ENCODE results near the gene BCAM. TPM values are rescaled to one million over a fixed set of nuclear protein-coding genes. Genes with fewer than 3 reads are reported as not detected.

BCAM gene
- total RNA-seq, 2 experiments from 2014 or later = not detected

DNA sequence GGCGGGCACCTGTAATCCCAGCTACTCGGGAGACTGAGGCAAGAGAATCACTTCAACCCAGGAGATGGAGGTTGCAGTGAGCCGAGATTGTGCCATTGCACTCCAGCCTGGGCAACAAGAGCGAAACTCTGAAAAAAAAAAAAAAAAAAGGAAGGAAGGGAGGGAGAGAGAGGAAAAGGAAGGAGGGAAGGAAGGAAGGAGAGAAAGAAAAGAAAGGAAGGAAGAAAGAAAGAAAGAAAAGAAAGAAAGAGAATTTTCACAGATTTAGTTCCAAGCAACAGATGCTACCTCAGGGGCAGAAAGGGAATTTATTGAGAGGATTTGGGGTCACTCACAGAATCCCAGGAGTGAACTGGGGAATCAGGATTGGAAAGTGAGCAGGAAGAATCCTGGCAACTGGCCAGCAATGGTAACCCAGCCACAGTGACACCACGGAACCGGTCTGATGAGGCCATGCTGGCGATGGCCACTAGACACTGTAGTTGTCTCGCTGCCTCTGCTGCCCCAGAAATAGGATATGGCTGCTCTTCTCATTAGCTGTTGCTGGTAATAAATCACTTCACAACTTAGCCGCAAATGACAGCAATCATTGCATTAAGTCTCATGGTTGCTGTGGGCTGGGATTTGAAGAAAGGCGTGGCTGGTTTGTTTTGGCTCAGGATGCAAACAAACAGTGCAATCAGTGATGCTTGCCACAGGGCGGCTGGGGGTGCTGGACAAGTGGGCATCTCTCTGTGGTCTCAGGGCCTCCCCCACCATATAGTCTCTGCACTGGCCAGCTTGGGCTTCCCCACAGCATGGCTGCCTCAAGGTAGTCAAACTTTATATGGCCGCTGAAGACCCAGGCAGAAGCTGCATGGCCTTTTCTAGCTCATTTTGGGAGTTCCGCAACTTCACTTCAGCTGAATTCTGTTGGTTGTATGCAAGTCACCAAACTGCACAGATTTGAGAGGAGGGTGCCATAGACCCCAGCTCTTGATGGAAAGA is 5.2 kb upstream of the BCAM start:
- H3K4me1 Mint-ChIP-seq = peaks cover 4% of the 10 kb centered on the region
- H3K27ac Mint-ChIP-seq = no peak overlapping the region
- H3K36me3 Mint-ChIP-seq = no peaks in the 10 kb centered on the region
- no peaks in the 10 kb centered on the region for H3K9me3 Mint-ChIP-seq
- DNase-seq = no peak
- ATAC-seq (ENCODE audit: low read depth) = no peak
- no peak overlapping the region for H3K4me3 Mint-ChIP-seq
- peaks cover 19% of the 10 kb centered on the region for H3K27me3 Mint-ChIP-seq
- POLR2A ChIA-PET = no interaction called here

DNA sequence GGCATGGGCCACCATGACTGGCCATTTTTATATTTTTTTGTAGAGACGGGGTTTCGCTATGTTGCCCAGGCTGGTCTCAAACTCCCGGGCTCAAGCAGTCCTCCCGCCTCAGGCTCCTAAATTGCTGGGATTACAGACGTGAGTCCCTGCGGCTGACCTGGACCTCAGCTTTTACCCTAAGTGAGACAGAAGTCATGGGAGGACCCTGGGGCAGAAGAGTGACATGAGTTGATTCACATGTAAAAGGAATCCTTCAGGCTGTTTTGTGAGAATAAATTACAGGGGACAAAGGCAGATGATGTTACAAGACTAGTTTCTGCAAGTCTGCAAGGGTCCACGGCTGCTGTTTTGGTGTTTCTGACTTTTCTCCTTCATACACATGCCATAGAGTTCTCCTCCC is 2.6 kb upstream of the BCAM start:
- Mint-ChIP-seq H3K9me3 (no peaks in the 10 kb centered on the region), H3K27ac (no peak overlapping the region), H3K27me3 (peaks cover 27% of the 10 kb centered on the region), H3K4me1 (no peaks in the 10 kb centered on the region), H3K4me3 (no peak overlapping the region), H3K36me3 (no peaks in the 10 kb centered on the region)
- no peak for DNase-seq
- ATAC-seq (ENCODE audit: low read depth) = no peak
- POLR2A ChIA-PET = no interaction called here

DNA sequence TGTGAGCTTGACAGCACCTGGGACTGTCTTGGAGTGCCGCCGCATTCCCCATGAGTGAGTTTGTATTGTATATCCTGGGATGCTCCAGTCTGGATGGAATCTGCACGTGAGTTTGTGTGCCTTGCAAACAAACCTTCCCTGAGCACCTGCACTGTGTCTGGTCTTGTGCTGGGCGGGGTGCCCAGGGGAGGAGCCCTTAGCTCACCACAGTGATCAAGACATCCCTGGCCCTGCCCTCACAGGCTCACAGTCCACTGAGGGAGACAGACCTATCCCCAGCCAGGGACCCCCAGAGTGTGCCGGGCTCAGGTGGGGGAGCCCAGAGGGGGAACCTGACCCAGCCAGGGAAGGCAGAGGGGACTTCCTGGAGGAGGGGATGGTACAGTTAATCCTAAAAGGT is 1.7 kb upstream of the BCAM start:
- H3K27ac Mint-ChIP-seq = no peak overlapping the region
- DNase-seq = no peak
- peaks cover 27% of the 10 kb centered on the region for H3K27me3 Mint-ChIP-seq

DNA sequence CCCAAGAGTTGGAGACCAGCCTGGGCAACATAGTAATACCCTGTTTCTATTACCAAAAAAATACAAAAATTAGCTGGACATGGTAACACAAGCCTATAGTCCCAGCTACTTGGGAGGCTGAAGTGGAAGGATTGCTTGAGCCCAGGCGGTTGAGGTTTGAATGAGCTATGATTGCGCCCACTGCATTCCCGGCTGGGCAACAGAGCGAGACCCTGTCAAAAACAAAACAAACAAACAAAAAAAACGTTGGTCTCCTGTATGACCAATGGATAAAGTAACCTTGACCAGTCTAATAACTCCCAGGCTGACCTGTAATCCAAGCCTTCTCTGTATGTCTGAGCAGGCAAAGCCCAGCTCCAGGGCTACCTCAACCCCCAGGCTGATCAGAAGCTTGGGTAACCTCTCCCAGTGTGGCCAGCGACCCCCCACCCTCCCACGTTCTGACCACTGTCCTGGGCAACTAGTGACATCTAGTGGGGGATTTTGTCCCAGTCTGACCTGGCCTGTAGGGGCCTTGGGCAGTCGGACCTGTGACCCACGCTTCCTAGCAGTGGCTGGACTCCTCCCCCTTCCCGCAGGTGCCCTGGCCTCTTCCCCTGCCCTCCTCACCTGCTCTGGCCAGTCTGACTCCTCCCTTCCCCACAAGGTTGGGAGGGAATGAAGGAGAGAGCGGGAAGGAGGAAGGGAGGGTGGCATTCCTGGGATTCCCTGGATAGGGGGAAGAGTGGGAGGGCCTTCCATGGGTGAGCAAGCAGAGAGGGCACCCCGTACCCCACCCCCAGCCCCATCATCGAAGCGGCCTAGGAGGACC is 1.0 kb upstream of the BCAM start:
- Mint-ChIP-seq H3K27ac (no peak overlapping the region), H3K4me3 (no peak overlapping the region), H3K36me3 (no peaks in the 10 kb centered on the region), H3K9me3 (no peaks in the 10 kb centered on the region), H3K27me3 (peaks cover 27% of the 10 kb centered on the region), H3K4me1 (no peaks in the 10 kb centered on the region)
- POLR2A ChIA-PET = interaction anchor here (0.7 kb wide), 1 partner anchor 9 kb away, joined by 3 read pairs; no protein-coding TSS in a partner anchor
- DNase-seq (no peak), ATAC-seq (ENCODE audit: low read depth) (no peak)

More for the DNA sequence above, 1.7 kb upstream of the BCAM start:
- Mint-ChIP-seq H3K4me1 (no peaks in the 10 kb centered on the region), H3K4me3 (no peak overlapping the region), H3K9me3 (no peaks in the 10 kb centered on the region), H3K36me3 (no peaks in the 10 kb centered on the region)
- ATAC-seq (ENCODE audit: low read depth) = no peak
- POLR2A ChIA-PET = interaction anchor here (0.7 kb wide), 1 partner anchor 9 kb away, joined by 3 read pairs; no protein-coding TSS in a partner anchor

DNA sequence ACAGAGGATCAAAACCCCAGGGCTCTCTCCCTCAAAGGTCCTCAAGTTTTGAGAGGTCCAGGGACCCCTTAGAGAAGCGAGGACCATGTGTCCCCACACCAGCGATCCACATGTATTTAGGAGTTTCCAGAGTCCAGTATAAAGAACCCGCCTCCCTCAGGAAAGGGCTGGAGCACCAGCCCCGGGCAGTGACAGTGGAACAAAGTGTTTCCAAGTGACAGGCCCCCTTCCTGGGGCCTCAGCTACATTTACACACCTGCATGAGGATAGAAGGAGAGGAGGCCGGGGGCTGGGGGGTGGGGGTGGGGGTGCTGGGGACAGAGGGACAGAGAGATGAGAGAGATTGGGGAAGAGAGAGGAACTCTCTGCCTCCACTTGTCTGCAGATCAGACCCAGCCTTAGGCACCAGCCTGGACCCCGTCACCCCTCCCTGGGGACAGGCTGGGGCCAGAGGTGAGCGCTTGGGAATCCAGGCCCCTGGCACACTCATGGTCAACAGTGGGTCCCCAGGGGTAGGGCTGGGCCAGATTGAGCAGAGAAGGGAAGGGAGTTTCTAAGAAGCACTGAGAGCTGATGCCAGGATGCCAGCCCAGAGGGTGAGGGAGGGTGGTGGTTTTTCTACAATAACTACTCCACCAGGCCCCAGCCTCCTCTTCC is 802 bp downstream of the BCAM start:
- POLR2A ChIA-PET = no interaction called here
- Mint-ChIP-seq H3K9me3 (no peaks in the 10 kb centered on the region), H3K27ac (no peak overlapping the region), H3K36me3 (no peaks in the 10 kb centered on the region), H3K4me1 (no peaks in the 10 kb centered on the region), H3K4me3 (no peak overlapping the region), H3K27me3 (peaks cover 22% of the 10 kb centered on the region)
- DNase-seq (no peak), ATAC-seq (ENCODE audit: low read depth) (no peak)

DNA sequence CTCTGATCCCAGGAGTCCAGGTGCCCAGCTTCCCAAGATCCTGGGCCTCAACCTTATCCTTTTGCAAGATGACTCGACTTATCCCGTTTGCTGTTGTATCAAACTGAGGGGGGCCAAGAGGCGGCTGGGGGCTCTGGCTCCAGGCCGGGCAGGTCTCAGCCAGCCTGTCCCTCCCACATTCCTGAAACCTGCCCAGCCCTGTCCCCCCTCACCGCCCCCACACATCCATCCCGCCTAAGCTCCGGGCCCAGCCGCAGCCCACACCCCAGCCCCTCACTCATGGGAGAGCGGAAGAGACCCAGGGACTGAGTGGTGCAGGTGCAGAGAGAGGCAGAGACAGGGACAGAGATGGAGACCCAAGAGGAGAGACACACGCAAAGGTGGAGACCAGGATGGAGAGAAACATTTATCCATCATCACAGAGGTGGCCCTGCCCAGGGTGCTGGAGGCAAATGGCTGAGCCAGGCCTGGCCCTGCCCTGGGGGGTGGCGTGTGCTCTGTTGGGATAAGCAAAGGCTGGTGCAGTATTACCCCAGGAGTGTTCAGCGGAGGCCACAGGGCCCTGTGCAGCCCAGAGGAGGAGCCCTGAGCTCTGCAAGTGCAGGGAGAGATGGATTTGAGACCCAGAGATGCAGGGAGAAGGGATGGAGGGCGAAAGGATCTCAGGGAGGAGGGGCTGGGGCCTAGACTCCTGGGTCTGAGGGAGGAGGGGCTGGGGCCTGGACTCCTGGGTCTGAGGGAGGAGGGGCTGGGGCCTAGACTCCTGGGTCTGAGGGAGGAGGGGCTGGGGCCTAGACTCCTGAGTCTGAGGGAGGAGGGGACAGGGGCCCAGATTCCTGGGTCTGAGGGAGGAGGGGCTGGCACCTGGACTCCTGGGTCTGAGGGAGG is 1.6 kb downstream of the BCAM start:
- peaks cover 22% of the 10 kb centered on the region for H3K27me3 Mint-ChIP-seq
- no peaks in the 10 kb centered on the region for H3K9me3 Mint-ChIP-seq
- ATAC-seq (ENCODE audit: low read depth) (no peak), DNase-seq (no peak)
- H3K27ac Mint-ChIP-seq = no peak overlapping the region
- POLR2A ChIA-PET = no interaction called here
- H3K36me3 Mint-ChIP-seq = no peaks in the 10 kb centered on the region
- H3K4me1 Mint-ChIP-seq = no peaks in the 10 kb centered on the region
- H3K4me3 Mint-ChIP-seq = no peak overlapping the region

DNA sequence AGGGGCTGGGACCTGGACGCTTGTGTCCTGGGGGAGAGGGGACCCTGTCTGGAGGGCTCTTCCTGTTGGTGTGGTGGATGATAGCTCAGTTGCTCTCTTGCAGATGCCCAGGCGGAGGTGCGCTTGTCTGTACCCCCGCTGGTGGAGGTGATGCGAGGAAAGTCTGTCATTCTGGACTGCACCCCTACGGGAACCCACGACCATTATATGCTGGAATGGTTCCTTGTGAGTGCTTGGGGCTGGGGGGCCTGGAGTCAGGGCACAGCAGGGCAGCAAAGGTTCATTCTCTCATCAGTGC is 2.2 kb downstream of the BCAM start:
- ATAC-seq (ENCODE audit: low read depth) = no peak
- no peaks in the 10 kb centered on the region for H3K36me3 Mint-ChIP-seq
- no peaks in the 10 kb centered on the region for H3K4me1 Mint-ChIP-seq

DNA sequence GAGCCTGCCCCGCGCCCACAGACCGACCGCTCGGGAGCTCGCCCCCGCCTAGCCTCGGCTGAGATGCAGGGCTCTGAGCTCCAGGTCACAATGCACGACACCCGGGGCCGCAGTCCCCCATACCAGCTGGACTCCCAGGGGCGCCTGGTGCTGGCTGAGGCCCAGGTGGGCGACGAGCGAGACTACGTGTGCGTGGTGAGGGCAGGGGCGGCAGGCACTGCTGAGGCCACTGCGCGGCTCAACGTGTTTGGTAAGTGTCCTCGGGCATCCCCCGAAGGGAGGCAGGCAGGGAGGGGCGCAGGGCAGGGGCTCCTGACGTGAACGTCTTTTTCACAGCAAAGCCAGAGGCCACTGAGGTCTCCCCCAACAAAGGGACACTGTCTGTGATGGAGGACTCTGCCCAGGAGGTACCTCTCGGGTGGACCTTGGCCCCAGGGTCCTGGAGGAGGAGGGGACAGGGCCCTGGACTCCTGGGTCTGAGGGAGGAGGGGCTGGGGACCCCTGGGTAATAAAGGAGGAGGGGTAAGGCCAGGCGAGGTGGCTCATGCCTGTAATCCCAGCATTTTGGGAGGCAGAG is 3.3 kb downstream of the BCAM start:
- H3K9me3 Mint-ChIP-seq = no peaks in the 10 kb centered on the region
- no peaks in the 10 kb centered on the region for H3K36me3 Mint-ChIP-seq
- no peak overlapping the region for H3K27ac Mint-ChIP-seq
- DNase-seq (no peak), ATAC-seq (ENCODE audit: low read depth) (no peak)
- POLR2A ChIA-PET = no interaction called here
- H3K4me3 Mint-ChIP-seq = no peak overlapping the region
- H3K27me3 Mint-ChIP-seq = peaks cover 17% of the 10 kb centered on the region
- no peaks in the 10 kb centered on the region for H3K4me1 Mint-ChIP-seq

More for the DNA sequence above, 2.2 kb downstream of the BCAM start:
- peaks cover 22% of the 10 kb centered on the region for H3K27me3 Mint-ChIP-seq
- DNase-seq = no peak
- POLR2A ChIA-PET = no interaction called here
- no peak overlapping the region for H3K4me3 Mint-ChIP-seq
- H3K9me3 Mint-ChIP-seq = no peaks in the 10 kb centered on the region
- H3K27ac Mint-ChIP-seq = no peak overlapping the region

DNA sequence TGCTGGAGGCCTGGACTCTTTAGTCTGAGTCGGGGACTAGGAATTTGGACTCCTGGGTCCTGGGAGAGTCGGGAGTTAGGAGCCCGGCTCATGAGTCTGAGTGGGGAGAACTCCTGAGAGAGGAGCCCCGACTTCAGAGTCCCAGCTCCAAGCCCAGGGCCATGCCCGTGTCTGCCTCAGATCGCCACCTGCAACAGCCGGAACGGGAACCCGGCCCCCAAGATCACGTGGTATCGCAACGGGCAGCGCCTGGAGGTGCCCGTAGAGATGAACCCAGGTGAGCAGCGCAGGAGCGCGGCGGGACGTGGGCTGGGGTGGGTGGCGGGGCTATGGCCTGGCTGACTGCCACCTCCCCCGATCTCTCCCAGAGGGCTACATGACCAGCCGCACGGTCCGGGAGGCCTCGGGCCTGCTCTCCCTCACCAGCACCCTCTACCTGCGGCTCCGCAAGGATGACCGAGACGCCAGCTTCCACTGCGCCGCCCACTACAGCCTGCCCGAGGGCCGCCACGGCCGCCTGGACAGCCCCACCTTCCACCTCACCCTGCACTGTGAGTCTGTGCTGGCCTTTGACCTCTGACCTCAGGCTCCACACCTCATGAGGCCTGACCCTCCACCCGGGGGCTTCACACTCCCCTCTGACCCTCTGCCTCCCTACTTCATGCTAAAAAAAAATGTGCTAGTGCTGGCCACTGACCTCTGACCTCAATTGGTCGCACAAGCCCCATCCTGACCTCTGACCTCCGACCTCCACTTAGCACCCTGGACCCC is 4.4 kb downstream of the BCAM start:
- no peaks in the 10 kb centered on the region for H3K9me3 Mint-ChIP-seq
- DNase-seq = no peak
- ATAC-seq (ENCODE audit: low read depth) = no peak
- no peak overlapping the region for H3K27ac Mint-ChIP-seq
- H3K4me1 Mint-ChIP-seq = no peaks in the 10 kb centered on the region
- POLR2A ChIA-PET = no interaction called here
- no peaks in the 10 kb centered on the region for H3K36me3 Mint-ChIP-seq
- peaks cover 13% of the 10 kb centered on the region for H3K27me3 Mint-ChIP-seq
- H3K4me3 Mint-ChIP-seq = no peak overlapping the region

DNA sequence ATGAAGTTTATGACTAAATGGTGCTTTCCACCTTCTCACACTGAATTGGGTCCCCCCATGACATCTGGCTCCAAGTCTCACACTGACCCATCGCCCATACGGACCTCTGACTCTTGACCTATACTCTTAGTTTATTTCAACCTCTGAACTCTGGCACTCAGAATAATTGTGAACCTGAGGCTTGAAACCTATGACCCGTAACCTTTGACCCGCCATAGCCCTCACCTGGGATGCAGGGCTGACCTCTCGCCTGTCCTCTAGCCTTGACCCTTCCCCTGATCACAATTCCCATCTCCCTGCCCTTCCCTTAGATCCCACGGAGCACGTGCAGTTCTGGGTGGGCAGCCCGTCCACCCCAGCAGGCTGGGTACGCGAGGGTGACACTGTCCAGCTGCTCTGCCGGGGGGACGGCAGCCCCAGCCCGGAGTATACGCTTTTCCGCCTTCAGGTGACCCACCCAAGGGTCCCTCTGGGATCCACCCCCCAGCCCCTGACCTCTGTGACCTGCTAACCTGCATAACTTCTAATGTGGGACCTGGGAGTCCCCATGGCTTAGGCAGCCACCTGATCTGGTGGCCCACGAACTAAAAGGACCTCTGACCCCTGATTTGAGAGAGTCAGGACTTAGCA is 5.1 kb downstream of the BCAM start:
- no peak overlapping the region for H3K4me3 Mint-ChIP-seq
- H3K9me3 Mint-ChIP-seq = no peaks in the 10 kb centered on the region
- ATAC-seq (ENCODE audit: low read depth) (no peak), DNase-seq (no peak)
- peaks cover 8% of the 10 kb centered on the region for H3K27me3 Mint-ChIP-seq
- no peaks in the 10 kb centered on the region for H3K4me1 Mint-ChIP-seq
- no peaks in the 10 kb centered on the region for H3K36me3 Mint-ChIP-seq
- H3K27ac Mint-ChIP-seq = no peak overlapping the region
- POLR2A ChIA-PET = no interaction called here

DNA sequence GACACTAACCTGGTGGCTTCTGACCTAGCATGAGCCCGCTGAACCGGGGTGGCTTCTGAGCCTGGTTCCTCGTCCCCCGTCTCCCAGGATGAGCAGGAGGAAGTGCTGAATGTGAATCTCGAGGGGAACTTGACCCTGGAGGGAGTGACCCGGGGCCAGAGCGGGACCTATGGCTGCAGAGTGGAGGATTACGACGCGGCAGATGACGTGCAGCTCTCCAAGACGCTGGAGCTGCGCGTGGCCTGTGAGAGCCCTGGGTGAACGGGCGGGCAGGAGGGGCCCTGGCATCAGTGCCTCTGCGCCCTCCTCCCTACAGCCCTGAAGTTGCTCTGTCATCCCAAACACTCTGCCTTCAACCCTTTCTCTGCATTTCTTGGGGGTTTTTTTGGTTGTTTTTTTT is 5.6 kb downstream of the BCAM start:
- POLR2A ChIA-PET = no interaction called here
- H3K4me1 Mint-ChIP-seq = no peaks in the 10 kb centered on the region
- no peak overlapping the region for H3K27ac Mint-ChIP-seq
- no peaks in the 10 kb centered on the region for H3K36me3 Mint-ChIP-seq
- H3K27me3 Mint-ChIP-seq = peaks cover 3% of the 10 kb centered on the region
- H3K9me3 Mint-ChIP-seq = no peaks in the 10 kb centered on the region
- DNase-seq (no peak), ATAC-seq (ENCODE audit: low read depth) (no peak)
- H3K4me3 Mint-ChIP-seq = no peak overlapping the region

DNA sequence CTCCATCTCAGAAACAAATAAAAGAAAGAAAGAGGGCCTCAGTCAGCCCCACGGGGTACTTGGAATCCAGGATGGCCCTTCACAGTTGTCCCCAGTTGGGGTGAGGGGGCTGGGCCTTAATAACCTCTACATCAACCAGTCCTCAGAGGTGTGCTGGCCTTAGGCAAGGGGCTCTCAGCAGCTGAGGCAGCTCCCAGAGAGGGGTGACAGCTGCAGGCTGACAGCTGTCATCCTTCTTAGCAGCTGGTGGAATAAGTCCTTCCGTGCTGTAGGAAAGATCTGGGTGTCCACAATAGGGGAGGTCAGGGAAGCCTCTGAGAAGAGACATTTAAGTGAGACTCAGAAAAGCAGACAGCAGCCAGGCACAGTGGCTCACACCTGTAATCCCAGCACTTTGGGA is 7.4 kb downstream of the BCAM start:
- Mint-ChIP-seq H3K27me3 (no peaks in the 10 kb centered on the region), H3K27ac (no peak overlapping the region), H3K36me3 (no peaks in the 10 kb centered on the region), H3K4me3 (no peak overlapping the region), H3K4me1 (no peaks in the 10 kb centered on the region), H3K9me3 (no peaks in the 10 kb centered on the region)
- ATAC-seq (ENCODE audit: low read depth) (no peak), DNase-seq (no peak)
- POLR2A ChIA-PET = no interaction called here

Measured in activated naive CD8-positive, alpha-beta T cell treated with anti-CD3 and anti-CD28 coated beads, Interleukin-2, amount 10 ng/mL, durations not matched to agents 7 days and 5 days (primary cell).